Progenitor cell of endocrine pancreas (in vitro differentiated cells): Measurements from ENCODE around the gene FHIP2A. TPM values are rescaled to one million over a fixed set of nuclear protein-coding genes. Genes with fewer than 3 reads are reported as not detected.
"Not testable (repeated sequence)": the region's sequence is repeated elsewhere in the genome, so short reads cannot be mapped to it uniquely, and the experiment has no call there.

ENCODE experiments used
- DNase-seq: peaks from one replicate; pipeline ENCODE4 v3.0.0; 2021; ENCODE audit warnings: low spot score; ENCODE audit not compliant: unreplicated experiment
- H3K27ac Mint-ChIP-seq: 2 replicates; pipeline ENCODE4 v1.8.0; 2021; ENCODE audit warnings: mild to moderate bottlenecking, moderate library complexity, mixed read lengths
- H3K27me3 Mint-ChIP-seq: 2 replicates; pipeline ENCODE4 v1.8.0; 2021; ENCODE audit warnings: mixed read lengths
- H3K36me3 Mint-ChIP-seq: 2 replicates; pipeline ENCODE4 v1.8.0; 2022; ENCODE audit warnings: mixed read lengths; ENCODE audit not compliant: insufficient read depth
- H3K4me1 Mint-ChIP-seq: 2 replicates; pipeline ENCODE4 v1.8.0; 2021; ENCODE audit warnings: low read depth, mixed read lengths
- H3K4me3 Mint-ChIP-seq: 2 replicates; pipeline ENCODE4 v1.8.0; 2021; ENCODE audit warnings: low read depth, mild to moderate bottlenecking, moderate library complexity, mixed read lengths
- H3K9me3 Mint-ChIP-seq: 2 replicates; pipeline ENCODE4 v1.8.0; 2021; ENCODE audit warnings: low read depth, mixed read lengths
- CTCF ChIP-seq: fragments of 200-600 bp; sonication (generic); IDR thresholded peaks from one replicate; pipeline ENCODE4 v1.5.0; 2021; ENCODE audit warnings: antibody characterized with exemption, mild to moderate bottlenecking; ENCODE audit not compliant: unreplicated experiment
- long read RNA-seq: library from polyadenylated mRNA; unstranded; transcript quantifications from one replicate; pipeline ENCODE4 v2.0.0, GENCODE V29; 2020
- total RNA-seq: library from RNA; stranded (reverse); gene quantifications from 2 replicates; pipeline ENCODE4 v1.2.1, GENCODE V29; 2021

FHIP2A gene
- total RNA-seq: 22.7 and 22.9 TPM in 2 replicates
- long read RNA-seq, full-length matches to known transcripts: 1 of 3 reads
- long read RNA-seq, partial matches to known transcripts: 0 of 3 reads
- long read RNA-seq, other reads (novel, unspliced or antisense): 2 of 3 reads

DNA sequence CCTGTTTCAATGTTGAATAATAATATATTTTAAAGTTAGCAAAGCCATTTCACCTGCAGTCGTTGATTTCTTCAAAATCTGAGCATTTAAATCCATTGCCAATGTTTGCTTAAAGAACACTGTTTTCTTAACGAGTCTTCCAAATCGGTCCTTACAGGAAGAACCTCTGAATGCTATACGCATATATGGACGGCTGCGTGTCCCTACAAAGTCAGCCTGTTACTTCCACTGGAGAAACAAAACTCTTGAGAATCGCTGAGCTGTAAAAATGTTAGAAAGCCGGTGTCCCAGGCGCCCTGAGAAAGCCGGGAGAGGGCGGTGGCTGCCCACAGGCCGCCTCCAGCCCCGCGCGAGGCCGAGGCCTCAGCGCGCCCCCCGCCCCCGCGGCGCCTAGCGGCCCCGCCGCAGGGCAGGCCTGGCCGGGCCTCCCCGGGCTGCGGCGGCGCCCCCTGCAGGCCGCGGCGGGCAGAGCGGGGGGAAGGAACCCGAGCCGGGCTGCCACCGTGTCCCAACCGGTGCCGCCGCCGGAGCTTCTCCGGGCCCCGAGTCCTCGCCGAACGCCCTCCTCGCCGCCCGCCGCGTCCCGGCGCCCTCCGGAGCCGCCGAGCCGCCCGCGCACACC is at the start of gene FHIP2A:
FHIP2A (plus strand) TSS at position 488 of the 622 bp plus-strand sequence. CDS start 299 bp downstream, outside the sequence.
- H3K4me3 Mint-ChIP-seq: peak within 1 kb of the TSS; percentile 96
- H3K27ac Mint-ChIP-seq: peak within 1 kb of the TSS; percentile 97
- no peaks in the 10 kb centered on the region for H3K27me3 Mint-ChIP-seq
- H3K4me1 Mint-ChIP-seq: peaks cover 10% of the 10 kb centered on the region
- H3K36me3 Mint-ChIP-seq: peaks cover 2% of the 10 kb centered on the region
- H3K9me3 Mint-ChIP-seq: no peaks in the 10 kb centered on the region
- peak; percentile 65 for TF ChIP-seq CTCF
- DNase-seq: peak; percentile 85

- Mint-ChIP-seq H3K4me3 (no peak overlapping the region), H3K4me1 (no peaks in the 10 kb centered on the region), H3K27ac (no peak overlapping the region), H3K9me3 (no peaks in the 10 kb centered on the region), H3K27me3 (peaks cover 36% of the 10 kb centered on the region), H3K36me3 (no peaks in the 10 kb centered on the region)
- TF ChIP-seq CTCF: no peak
- no peak for DNase-seq
These were observed 48.9 kb upstream of the FHIP2A start for GRCh38 chr10:114772496-114773196.

- no peaks in the 10 kb centered on the region for H3K36me3 Mint-ChIP-seq
- no peaks in the 10 kb centered on the region for H3K4me1 Mint-ChIP-seq
- no peaks in the 10 kb centered on the region for H3K9me3 Mint-ChIP-seq
- H3K27ac Mint-ChIP-seq: no peak overlapping the region
- DNase-seq: no peak
- no peak overlapping the region for H3K4me3 Mint-ChIP-seq
- TF ChIP-seq CTCF: no peak
- H3K27me3 Mint-ChIP-seq: peaks cover 36% of the 10 kb centered on the region
These were observed 48.4 kb upstream of the FHIP2A start for GRCh38 chr10:114773197-114773532.

DNA sequence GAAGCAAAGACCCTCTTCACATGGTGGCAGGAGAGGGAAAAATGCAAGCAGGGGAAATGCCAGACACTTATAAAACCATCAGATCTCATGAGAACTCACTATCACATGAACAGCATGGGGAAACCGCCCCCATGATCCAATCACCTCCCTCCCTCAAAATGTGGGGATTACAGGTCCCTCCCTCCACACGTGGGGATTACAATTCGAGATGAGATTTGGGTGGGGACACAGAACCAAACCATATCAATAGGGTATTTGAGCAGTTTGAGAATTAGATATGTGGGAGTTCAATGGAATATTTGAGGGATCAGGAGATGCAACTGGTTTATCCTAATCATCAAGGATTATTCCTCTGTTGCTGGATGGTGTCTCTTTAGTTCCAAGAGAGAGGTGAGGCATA is 46.5 kb upstream of the FHIP2A start:
- not testable (repeated sequence) for H3K9me3 Mint-ChIP-seq, H3K36me3 Mint-ChIP-seq, H3K4me3 Mint-ChIP-seq, H3K27ac Mint-ChIP-seq, H3K4me1 Mint-ChIP-seq, DNase-seq
- peaks cover 25% of the 10 kb centered on the region for H3K27me3 Mint-ChIP-seq

DNA sequence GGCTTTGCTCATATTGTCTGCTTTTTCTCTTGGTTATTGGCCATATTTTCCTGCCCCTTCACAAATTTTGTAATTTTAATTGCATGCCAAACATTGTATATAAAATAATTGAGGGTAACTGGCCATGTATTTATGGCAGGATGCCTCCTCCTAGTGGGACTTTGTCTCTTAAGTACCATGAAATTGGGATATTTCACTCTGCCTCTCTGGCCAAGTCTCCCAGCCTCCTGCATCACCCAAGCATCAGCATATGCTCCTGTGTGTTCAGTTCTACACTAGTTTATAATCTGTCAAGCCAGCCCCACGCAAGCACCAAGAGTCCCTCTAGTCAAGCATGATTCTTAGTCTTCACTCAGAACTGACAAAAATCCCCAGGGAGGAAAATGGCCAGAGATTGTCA is 44.2 kb upstream of the FHIP2A start:
- Mint-ChIP-seq H3K36me3 (no peaks in the 10 kb centered on the region), H3K9me3 (no peaks in the 10 kb centered on the region), H3K27me3 (peaks cover 20% of the 10 kb centered on the region), H3K4me3 (no peak overlapping the region), H3K27ac (no peak overlapping the region), H3K4me1 (peaks cover 4% of the 10 kb centered on the region)
- TF ChIP-seq CTCF: no peak
- DNase-seq: no peak
